SK-N-SH treated with all-trans-retinoic acid at 6 μM for 48 hours (cell line): ENCODE results near the gene PERCC1.

ENCODE experiments used
- ARNTL ChIP-seq: fragments of 450-650 bp; formaldehyde crosslinking; IDR thresholded peaks from 2 replicates; pipeline ENCODE4 v1.5.0; 2020; ENCODE audit warnings: low read depth, mild to moderate bottlenecking, moderate library complexity, borderline replicate concordance
- ISL1 ChIP-seq: fragments of 250-450 bp; sonication (Bioruptor Pico); IDR thresholded peaks from 2 replicates; pipeline ENCODE4 v2.1.2; 2022; ENCODE audit warnings: mild to moderate bottlenecking, moderate library complexity
- RARB ChIP-seq: fragments of 250-450 bp; sonication (Bioruptor Pico); IDR thresholded peaks from 2 replicates; pipeline ENCODE4 v1.8.0; 2021; ENCODE audit warnings: mild to moderate bottlenecking, moderate library complexity
- TCF4 ChIP-seq: fragments of 250-450 bp; sonication (Bioruptor Pico); IDR thresholded peaks from 2 replicates; pipeline ENCODE4 v1.8.0; 2021; ENCODE audit warnings: mild to moderate bottlenecking, moderate library complexity, borderline replicate concordance
- ZC3H10 ChIP-seq: fragments of 250-450 bp; sonication (Bioruptor Pico); IDR thresholded peaks from 2 replicates; pipeline ENCODE4 v1.5.1; 2021; ENCODE audit warnings: mild to moderate bottlenecking, moderate library complexity
- ZFP3 ChIP-seq: fragments of 250-450 bp; sonication (Bioruptor Pico); IDR thresholded peaks from 2 replicates; pipeline ENCODE4 v1.5.0; 2020; ENCODE audit warnings: mild to moderate bottlenecking, moderate library complexity
- ZFP30 ChIP-seq: fragments of 450-650 bp; formaldehyde crosslinking; IDR thresholded peaks from 2 replicates; pipeline ENCODE4 v1.5.0; 2022; ENCODE audit warnings: mild to moderate bottlenecking, moderate library complexity
- ZNF565 ChIP-seq: fragments of 450-650 bp; formaldehyde crosslinking; conservative IDR thresholded peaks from 2 replicates; pipeline ENCODE4 v1.5.0; 2020; ENCODE audit warnings: low read depth, mild to moderate bottlenecking, moderate library complexity
- ZNF8 ChIP-seq: fragments of 450-650 bp; formaldehyde crosslinking; IDR thresholded peaks from 2 replicates; pipeline ENCODE4 v1.5.0; 2020; ENCODE audit warnings: mild to moderate bottlenecking, moderate library complexity
- TF ChIP-seq, protein P1 (sequence below): fragments of 250-450 bp; sonication (Bioruptor Pico); IDR thresholded peaks from 2 replicates; pipeline ENCODE4 v1.8.0; 2020; ENCODE audit warnings: mild to moderate bottlenecking, moderate library complexity, borderline replicate concordance

DNA sequence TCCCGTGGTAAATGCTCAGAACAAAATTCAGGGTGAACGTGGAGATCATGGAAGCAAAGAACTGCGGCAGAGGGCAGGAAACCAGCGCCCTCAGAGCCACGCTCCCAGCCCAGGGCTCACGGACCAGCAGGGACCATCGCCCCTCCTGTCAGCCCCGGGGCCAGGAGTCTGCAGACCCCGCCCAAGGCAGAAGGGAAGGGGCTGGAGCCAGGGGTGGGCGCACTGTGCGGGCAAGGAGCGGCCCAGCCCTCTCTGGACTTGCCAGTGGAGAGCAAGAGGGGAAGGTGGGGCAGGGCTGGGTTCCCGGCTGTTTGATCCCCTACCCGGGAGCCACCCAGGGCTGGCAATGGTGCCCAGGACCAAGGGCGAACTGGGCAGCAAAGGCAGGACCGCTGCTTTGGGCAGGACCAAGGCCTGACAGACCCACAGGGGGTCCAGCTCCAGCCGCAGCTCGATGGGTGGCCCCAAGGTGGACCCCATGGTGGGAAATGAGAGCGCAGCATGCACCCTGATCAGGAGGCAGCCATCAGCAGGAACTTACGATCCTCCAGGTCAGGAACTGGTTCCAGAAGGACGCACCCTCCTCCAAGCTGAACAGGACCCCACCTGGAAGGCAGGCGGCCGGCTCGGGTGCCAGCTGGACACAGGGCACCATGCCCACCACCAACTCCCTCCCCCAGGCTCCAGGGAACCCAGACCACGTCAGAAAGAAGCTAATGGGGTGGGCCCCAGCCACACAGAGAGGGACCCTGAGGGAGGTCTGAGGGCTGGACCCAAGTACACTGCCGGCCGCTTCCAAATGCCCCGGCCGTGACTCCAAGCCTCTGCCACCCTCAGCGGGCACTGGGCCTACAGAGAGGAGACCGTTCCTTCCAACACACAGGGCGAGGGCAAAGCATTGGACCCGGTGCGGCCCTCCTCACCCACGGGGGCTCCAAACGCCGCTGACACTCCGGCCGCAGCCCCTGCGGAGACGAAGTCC, 24.6 kb downstream of the PERCC1 start:
- no peak for TF ChIP-seq ZNF565 (CRISPR knock-in tag)
- TF ChIP-seq ZFP30: no peak
- TF ChIP-seq ZNF8 (CRISPR knock-in tag): no peak
- no peak for TF ChIP-seq ZC3H10 (CRISPR knock-in tag)
- TF ChIP-seq ISL1 (CRISPR knock-in tag): no peak
- no peak for TF ChIP-seq ARNTL
- TF ChIP-seq ZFP3: no peak
- TF ChIP-seq, protein P1, sequence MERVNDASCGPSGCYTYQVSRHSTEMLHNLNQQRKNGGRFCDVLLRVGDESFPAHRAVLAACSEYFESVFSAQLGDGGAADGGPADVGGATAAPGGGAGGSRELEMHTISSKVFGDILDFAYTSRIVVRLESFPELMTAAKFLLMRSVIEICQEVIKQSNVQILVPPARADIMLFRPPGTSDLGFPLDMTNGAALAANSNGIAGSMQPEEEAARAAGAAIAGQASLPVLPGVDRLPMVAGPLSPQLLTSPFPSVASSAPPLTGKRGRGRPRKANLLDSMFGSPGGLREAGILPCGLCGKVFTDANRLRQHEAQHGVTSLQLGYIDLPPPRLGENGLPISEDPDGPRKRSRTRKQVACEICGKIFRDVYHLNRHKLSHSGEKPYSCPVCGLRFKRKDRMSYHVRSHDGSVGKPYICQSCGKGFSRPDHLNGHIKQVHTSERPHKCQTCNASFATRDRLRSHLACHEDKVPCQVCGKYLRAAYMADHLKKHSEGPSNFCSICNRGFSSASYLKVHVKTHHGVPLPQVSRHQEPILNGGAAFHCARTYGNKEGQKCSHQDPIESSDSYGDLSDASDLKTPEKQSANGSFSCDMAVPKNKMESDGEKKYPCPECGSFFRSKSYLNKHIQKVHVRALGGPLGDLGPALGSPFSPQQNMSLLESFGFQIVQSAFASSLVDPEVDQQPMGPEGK (CRISPR knock-in tag): no peak
- no peak for TF ChIP-seq RARB (CRISPR knock-in tag)
- no peak for TF ChIP-seq TCF4
